ENCODE data around the gene ZNF777. TPM values are rescaled to one million over a fixed set of nuclear protein-coding genes. Genes with fewer than 3 reads are reported as not detected.

ZNF777 gene
- total and polyA plus RNA-seq, 4 donors, result 4.0 to 9.4 (median 7.3) TPM

- no peaks in the 10 kb centered on the region for H3K4me1 ChIP-seq (ENCODE audit: control insufficient read depth in 1 of 2, insufficient read depth in 2 of 2, low read length in 2 of 2)
- H3K4me3 ChIP-seq (ENCODE audit: low read length in 2 of 2), result peak overlapping the region; percentile 90 to 100
- no peaks in the 10 kb centered on the region for H3K9me3 ChIP-seq (ENCODE audit: control insufficient read depth, low read length)
- DNase-seq, result no peak
- H3K27me3 ChIP-seq (ENCODE audit: control insufficient read depth in 1 of 2, insufficient read depth in 2 of 2, low read length in 1 of 2), result no peaks in the 10 kb centered on the region
- H3K36me3 ChIP-seq (ENCODE audit: control insufficient read depth in 1 of 2, insufficient read depth in 2 of 2, low read length in 1 of 2), result no peaks in the 10 kb centered on the region
- 1% methylated on average over 81 to 145 of the region's 145 CpGs for WGBS, 2 donors
- H3K27ac ChIP-seq (ENCODE audit: low read depth in 1 of 2, low read length in 2 of 2), result no peak overlapping the region
- no peak for ATAC-seq (ENCODE audit: low FRiP score)
- intact Hi-C loops (cut with DNase I), result loop anchor here in 1 of 2 donors (5.0 kb wide), 1 partner anchor 38 kb away; the partner anchor contains the start of gene ZNF746
Observed at GRCh38 chr7:149459540-149460452, 1.1 kb downstream of the ZNF777 start.

- 19 to 21% methylated on average over 14 to 17 of the region's 17 CpGs for WGBS, 2 donors
Observed at GRCh38 chr7:149459201-149459539, 1.7 kb downstream of the ZNF777 start.

GRCh38 chr7:149458235-149458634 lies 2.6 kb downstream of the ZNF777 start:
- Histone ChIP-seq H3K4me1 (ENCODE audit: control insufficient read depth in 1 of 2, insufficient read depth in 2 of 2, low read length in 2 of 2) (no peaks in the 10 kb centered on the region), H3K9me3 (ENCODE audit: control insufficient read depth, low read length) (no peaks in the 10 kb centered on the region), H3K36me3 (ENCODE audit: control insufficient read depth in 1 of 2, insufficient read depth in 2 of 2, low read length in 1 of 2) (peaks cover 2 to 3% of the 10 kb centered on the region in 2 donors), H3K4me3 (ENCODE audit: low read length in 2 of 2) (no peak overlapping the region), H3K27ac (ENCODE audit: low read depth in 1 of 2, low read length in 2 of 2) (no peak overlapping the region), H3K27me3 (ENCODE audit: control insufficient read depth in 1 of 2, insufficient read depth in 2 of 2, low read length in 1 of 2) (no peaks in the 10 kb centered on the region)
- ATAC-seq (ENCODE audit: low FRiP score), result no peak
- no peak for DNase-seq
- intact Hi-C loops (cut with DNase I), result no loop called here
- WGBS, 2 donors, result 84 to 87% methylated on average over 3 of the region's 3 CpGs

More at GRCh38 chr7:149459201-149459539, 1.7 kb downstream of the ZNF777 start:
- Histone ChIP-seq H3K27ac (ENCODE audit: low read depth in 1 of 2, low read length in 2 of 2) (no peak overlapping the region), H3K27me3 (ENCODE audit: control insufficient read depth in 1 of 2, insufficient read depth in 2 of 2, low read length in 1 of 2) (no peaks in the 10 kb centered on the region), H3K4me3 (ENCODE audit: low read length in 2 of 2) (peak overlapping the region in 1 of 2 donors; percentile 100), H3K36me3 (ENCODE audit: control insufficient read depth in 1 of 2, insufficient read depth in 2 of 2, low read length in 1 of 2) (no peaks in the 10 kb centered on the region), H3K9me3 (ENCODE audit: control insufficient read depth, low read length) (no peaks in the 10 kb centered on the region), H3K4me1 (ENCODE audit: control insufficient read depth in 1 of 2, insufficient read depth in 2 of 2, low read length in 2 of 2) (no peaks in the 10 kb centered on the region)
- DNase-seq (no peak), ATAC-seq (ENCODE audit: low FRiP score) (no peak)
- intact Hi-C loops (cut with DNase I), result no loop called here

GRCh38 chr7:149457766-149458165 lies 3.1 kb downstream of the ZNF777 start:
- intact Hi-C loops (cut with DNase I), result no loop called here
- H3K36me3 ChIP-seq (ENCODE audit: control insufficient read depth in 1 of 2, insufficient read depth in 2 of 2, low read length in 1 of 2), result peaks cover 2 to 3% of the 10 kb centered on the region in 2 donors
- ATAC-seq (ENCODE audit: low FRiP score), result no peak
- no peak overlapping the region for H3K27ac ChIP-seq (ENCODE audit: low read depth in 1 of 2, low read length in 2 of 2)
- DNase-seq, result no peak
- no peaks in the 10 kb centered on the region for H3K27me3 ChIP-seq (ENCODE audit: control insufficient read depth in 1 of 2, insufficient read depth in 2 of 2, low read length in 1 of 2)
- H3K4me3 ChIP-seq (ENCODE audit: low read length in 2 of 2), result no peak overlapping the region
- H3K4me1 ChIP-seq (ENCODE audit: control insufficient read depth in 1 of 2, insufficient read depth in 2 of 2, low read length in 2 of 2), result no peaks in the 10 kb centered on the region
- WGBS, 2 donors, result 83 to 90% methylated on average over 1 of the region's 1 CpG
- H3K9me3 ChIP-seq (ENCODE audit: control insufficient read depth, low read length), result no peaks in the 10 kb centered on the region

- WGBS, 2 donors, result 79 to 82% methylated on average over 11 of the region's 11 CpGs
- Histone ChIP-seq H3K9me3 (ENCODE audit: control insufficient read depth, low read length) (no peaks in the 10 kb centered on the region), H3K4me3 (ENCODE audit: low read length in 2 of 2) (no peak overlapping the region), H3K27ac (ENCODE audit: low read depth in 1 of 2, low read length in 2 of 2) (no peak overlapping the region), H3K27me3 (ENCODE audit: control insufficient read depth in 1 of 2, insufficient read depth in 2 of 2, low read length in 1 of 2) (no peaks in the 10 kb centered on the region), H3K4me1 (ENCODE audit: control insufficient read depth in 1 of 2, insufficient read depth in 2 of 2, low read length in 2 of 2) (no peaks in the 10 kb centered on the region), H3K36me3 (ENCODE audit: control insufficient read depth in 1 of 2, insufficient read depth in 2 of 2, low read length in 1 of 2) (peaks cover 2 to 3% of the 10 kb centered on the region in 2 donors)
- DNase-seq, result no peak
- intact Hi-C loops (cut with DNase I), result no loop called here
- no peak for ATAC-seq (ENCODE audit: low FRiP score)
Observed at GRCh38 chr7:149456506-149457421, 4.1 kb downstream of the ZNF777 start.

- WGBS, 2 donors, result 90 to 92% methylated on average over 24 of the region's 24 CpGs
- H3K27me3 ChIP-seq (ENCODE audit: control insufficient read depth in 1 of 2, insufficient read depth in 2 of 2, low read length in 1 of 2), result no peaks in the 10 kb centered on the region
Observed at GRCh38 chr7:149455175-149455950, 5.5 kb downstream of the ZNF777 start.

GRCh38 chr7:149454750-149455149 lies 6.1 kb downstream of the ZNF777 start:
- H3K9me3 ChIP-seq (ENCODE audit: control insufficient read depth, low read length), result no peaks in the 10 kb centered on the region
- no peaks in the 10 kb centered on the region for H3K4me1 ChIP-seq (ENCODE audit: control insufficient read depth in 1 of 2, insufficient read depth in 2 of 2, low read length in 2 of 2)
- DNase-seq, result no peak
- ATAC-seq (ENCODE audit: low FRiP score), result no peak
- H3K27ac ChIP-seq (ENCODE audit: low read depth in 1 of 2, low read length in 2 of 2), result no peak overlapping the region
- H3K27me3 ChIP-seq (ENCODE audit: control insufficient read depth in 1 of 2, insufficient read depth in 2 of 2, low read length in 1 of 2), result no peaks in the 10 kb centered on the region
- 89 to 94% methylated on average over 5 of the region's 5 CpGs for WGBS, 2 donors
- intact Hi-C loops (cut with DNase I), result no loop called here
- peaks cover 3 to 6% of the 10 kb centered on the region in 2 donors for H3K36me3 ChIP-seq (ENCODE audit: control insufficient read depth in 1 of 2, insufficient read depth in 2 of 2, low read length in 1 of 2)
- H3K4me3 ChIP-seq (ENCODE audit: low read length in 2 of 2), result no peak overlapping the region

More at GRCh38 chr7:149455175-149455950, 5.5 kb downstream of the ZNF777 start:
- no peak for DNase-seq
- no peak overlapping the region for H3K27ac ChIP-seq (ENCODE audit: low read depth in 1 of 2, low read length in 2 of 2)
- H3K9me3 ChIP-seq (ENCODE audit: control insufficient read depth, low read length), result no peaks in the 10 kb centered on the region
- H3K4me3 ChIP-seq (ENCODE audit: low read length in 2 of 2), result no peak overlapping the region
- no peak for ATAC-seq (ENCODE audit: low FRiP score)
- H3K4me1 ChIP-seq (ENCODE audit: control insufficient read depth in 1 of 2, insufficient read depth in 2 of 2, low read length in 2 of 2), result no peaks in the 10 kb centered on the region
- intact Hi-C loops (cut with DNase I), result no loop called here
- H3K36me3 ChIP-seq (ENCODE audit: control insufficient read depth in 1 of 2, insufficient read depth in 2 of 2, low read length in 1 of 2), result peaks cover 3 to 5% of the 10 kb centered on the region in 2 donors

GRCh38 chr7:149454006-149454405 lies 6.9 kb downstream of the ZNF777 start:
- Histone ChIP-seq H3K4me1 (ENCODE audit: control insufficient read depth in 1 of 2, insufficient read depth in 2 of 2, low read length in 2 of 2) (no peaks in the 10 kb centered on the region), H3K36me3 (ENCODE audit: control insufficient read depth in 1 of 2, insufficient read depth in 2 of 2, low read length in 1 of 2) (peaks cover 6 to 11% of the 10 kb centered on the region in 2 donors), H3K4me3 (ENCODE audit: low read length in 2 of 2) (no peak overlapping the region), H3K27ac (ENCODE audit: low read depth in 1 of 2, low read length in 2 of 2) (no peak overlapping the region), H3K9me3 (ENCODE audit: control insufficient read depth, low read length) (no peaks in the 10 kb centered on the region), H3K27me3 (ENCODE audit: control insufficient read depth in 1 of 2, insufficient read depth in 2 of 2, low read length in 1 of 2) (no peaks in the 10 kb centered on the region)
- WGBS, 2 donors, result 91 to 93% methylated on average over 10 of the region's 10 CpGs
- no peak for ATAC-seq (ENCODE audit: low FRiP score)
- intact Hi-C loops (cut with DNase I), result no loop called here
- no peak for DNase-seq

Data from aorta (tissue), 5 donors.